Stomach (tissue), 4 donors: Measurements from ENCODE around the gene LRSAM1.

ENCODE experiments used
- EP300 ChIP-seq: sonication (generic); formaldehyde crosslinking; IDR thresholded peaks from one replicate; pipeline ENCODE4 v1.6.1; 2017; ENCODE audit warnings: antibody characterized with exemption
- POLR2A ChIP-seq, 4 donors: fragments of 450-650 bp; IDR thresholded peaks; one replicate each; pipeline ENCODE4 v1.6.1; 2016; ENCODE audit warnings: antibody characterized with exemption in 4 of 4, control low read depth in 2 of 4, mild to moderate bottlenecking in 1 of 4, moderate library complexity in 1 of 4
- TF ChIP-seq, protein P1 (sequence below), 7 experiments: fragments of 450-650 bp in 4 of 7; fragments of 200-600 bp in 3 of 7; sonication (generic) in 3 of 7; IDR thresholded peaks; one replicate each; pipeline ENCODE4 v1.5.1; 2016 to 2019; ENCODE audit warnings: antibody characterized with exemption in 7 of 7, control low read depth in 2 of 7, mild to moderate bottlenecking in 1 of 7

DNA sequence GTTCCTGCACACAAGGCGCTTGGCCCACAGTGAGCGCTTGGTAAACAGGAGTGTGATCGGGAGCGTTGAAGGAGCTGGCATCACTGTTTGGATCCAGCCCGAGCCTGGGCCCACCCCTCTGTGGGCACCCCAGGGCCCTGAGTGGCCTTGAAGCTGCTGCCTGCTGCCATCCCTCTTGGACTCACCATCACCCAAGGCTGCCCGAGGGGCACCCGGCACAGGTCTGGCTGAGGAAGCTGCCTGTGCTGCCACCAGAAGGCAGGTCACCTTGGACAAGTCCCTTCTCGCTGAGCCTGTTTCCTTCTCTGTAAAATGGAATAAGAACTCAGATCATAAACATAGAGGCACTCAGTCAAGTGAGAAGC is 53.6 kb downstream of the LRSAM1 start:
- TF ChIP-seq, protein P1, sequence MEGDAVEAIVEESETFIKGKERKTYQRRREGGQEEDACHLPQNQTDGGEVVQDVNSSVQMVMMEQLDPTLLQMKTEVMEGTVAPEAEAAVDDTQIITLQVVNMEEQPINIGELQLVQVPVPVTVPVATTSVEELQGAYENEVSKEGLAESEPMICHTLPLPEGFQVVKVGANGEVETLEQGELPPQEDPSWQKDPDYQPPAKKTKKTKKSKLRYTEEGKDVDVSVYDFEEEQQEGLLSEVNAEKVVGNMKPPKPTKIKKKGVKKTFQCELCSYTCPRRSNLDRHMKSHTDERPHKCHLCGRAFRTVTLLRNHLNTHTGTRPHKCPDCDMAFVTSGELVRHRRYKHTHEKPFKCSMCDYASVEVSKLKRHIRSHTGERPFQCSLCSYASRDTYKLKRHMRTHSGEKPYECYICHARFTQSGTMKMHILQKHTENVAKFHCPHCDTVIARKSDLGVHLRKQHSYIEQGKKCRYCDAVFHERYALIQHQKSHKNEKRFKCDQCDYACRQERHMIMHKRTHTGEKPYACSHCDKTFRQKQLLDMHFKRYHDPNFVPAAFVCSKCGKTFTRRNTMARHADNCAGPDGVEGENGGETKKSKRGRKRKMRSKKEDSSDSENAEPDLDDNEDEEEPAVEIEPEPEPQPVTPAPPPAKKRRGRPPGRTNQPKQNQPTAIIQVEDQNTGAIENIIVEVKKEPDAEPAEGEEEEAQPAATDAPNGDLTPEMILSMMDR (IDR thresholded peaks at IDR 0.05): no peak
- TF ChIP-seq EP300: no peak
- TF ChIP-seq POLR2A (IDR thresholded peaks at IDR 0.05): no peak
